ENCODE data around the gene PIP5K1C. TPM values are rescaled to one million over a fixed set of nuclear protein-coding genes. Genes with fewer than 3 reads are reported as not detected.

PIP5K1C gene
- total RNA-seq, 1 donor from 2014 or later: 75.7 TPM

DNA sequence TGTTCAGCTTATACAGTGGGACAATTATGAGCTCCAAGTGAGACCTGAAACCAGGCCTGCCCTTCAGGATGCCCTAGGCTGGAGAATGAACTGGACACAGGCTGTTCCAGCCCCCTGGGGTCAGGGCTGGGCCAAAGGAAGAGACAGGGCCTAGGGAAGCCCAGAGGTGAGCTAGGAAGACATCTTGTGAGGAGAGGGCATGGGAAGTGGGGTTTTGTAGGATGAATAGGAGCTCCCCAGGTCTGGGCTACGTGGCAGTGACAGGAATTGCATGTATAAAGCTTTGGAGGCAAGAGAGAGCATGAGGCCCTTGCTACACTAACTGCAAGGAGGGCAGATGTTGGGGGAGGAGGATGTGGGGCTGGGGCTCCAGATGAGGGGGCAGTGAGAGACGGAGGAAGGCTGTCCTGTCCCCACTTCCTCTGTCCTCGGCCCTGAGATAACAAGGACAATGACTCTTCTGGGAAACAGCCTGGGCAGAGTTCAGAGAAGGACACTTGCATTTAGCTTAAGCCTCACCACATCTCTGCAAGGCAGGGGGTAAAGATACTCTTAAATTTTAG is 92.1 kb downstream of the PIP5K1C start:
- Mint-ChIP-seq H3K9me3 (ENCODE audit: unreplicated experiment) (no peaks in the 10 kb centered on the region), H3K36me3 (ENCODE audit: unreplicated experiment) (no peaks in the 10 kb centered on the region), H3K4me1 (ENCODE audit: unreplicated experiment) (peaks cover 32% of the 10 kb centered on the region), H3K27ac (ENCODE audit: unreplicated experiment) (peak overlapping the region; percentile 37), H3K27me3 (ENCODE audit: unreplicated experiment) (no peaks in the 10 kb centered on the region), H3K4me3 (ENCODE audit: unreplicated experiment) (no peak overlapping the region)
- TF ChIP-seq, protein P1, sequence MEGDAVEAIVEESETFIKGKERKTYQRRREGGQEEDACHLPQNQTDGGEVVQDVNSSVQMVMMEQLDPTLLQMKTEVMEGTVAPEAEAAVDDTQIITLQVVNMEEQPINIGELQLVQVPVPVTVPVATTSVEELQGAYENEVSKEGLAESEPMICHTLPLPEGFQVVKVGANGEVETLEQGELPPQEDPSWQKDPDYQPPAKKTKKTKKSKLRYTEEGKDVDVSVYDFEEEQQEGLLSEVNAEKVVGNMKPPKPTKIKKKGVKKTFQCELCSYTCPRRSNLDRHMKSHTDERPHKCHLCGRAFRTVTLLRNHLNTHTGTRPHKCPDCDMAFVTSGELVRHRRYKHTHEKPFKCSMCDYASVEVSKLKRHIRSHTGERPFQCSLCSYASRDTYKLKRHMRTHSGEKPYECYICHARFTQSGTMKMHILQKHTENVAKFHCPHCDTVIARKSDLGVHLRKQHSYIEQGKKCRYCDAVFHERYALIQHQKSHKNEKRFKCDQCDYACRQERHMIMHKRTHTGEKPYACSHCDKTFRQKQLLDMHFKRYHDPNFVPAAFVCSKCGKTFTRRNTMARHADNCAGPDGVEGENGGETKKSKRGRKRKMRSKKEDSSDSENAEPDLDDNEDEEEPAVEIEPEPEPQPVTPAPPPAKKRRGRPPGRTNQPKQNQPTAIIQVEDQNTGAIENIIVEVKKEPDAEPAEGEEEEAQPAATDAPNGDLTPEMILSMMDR (IDR thresholded peaks at IDR 0.05): no peak
- DNase-seq (ENCODE audit: extremely low spot score, unreplicated experiment): no peak

DNA sequence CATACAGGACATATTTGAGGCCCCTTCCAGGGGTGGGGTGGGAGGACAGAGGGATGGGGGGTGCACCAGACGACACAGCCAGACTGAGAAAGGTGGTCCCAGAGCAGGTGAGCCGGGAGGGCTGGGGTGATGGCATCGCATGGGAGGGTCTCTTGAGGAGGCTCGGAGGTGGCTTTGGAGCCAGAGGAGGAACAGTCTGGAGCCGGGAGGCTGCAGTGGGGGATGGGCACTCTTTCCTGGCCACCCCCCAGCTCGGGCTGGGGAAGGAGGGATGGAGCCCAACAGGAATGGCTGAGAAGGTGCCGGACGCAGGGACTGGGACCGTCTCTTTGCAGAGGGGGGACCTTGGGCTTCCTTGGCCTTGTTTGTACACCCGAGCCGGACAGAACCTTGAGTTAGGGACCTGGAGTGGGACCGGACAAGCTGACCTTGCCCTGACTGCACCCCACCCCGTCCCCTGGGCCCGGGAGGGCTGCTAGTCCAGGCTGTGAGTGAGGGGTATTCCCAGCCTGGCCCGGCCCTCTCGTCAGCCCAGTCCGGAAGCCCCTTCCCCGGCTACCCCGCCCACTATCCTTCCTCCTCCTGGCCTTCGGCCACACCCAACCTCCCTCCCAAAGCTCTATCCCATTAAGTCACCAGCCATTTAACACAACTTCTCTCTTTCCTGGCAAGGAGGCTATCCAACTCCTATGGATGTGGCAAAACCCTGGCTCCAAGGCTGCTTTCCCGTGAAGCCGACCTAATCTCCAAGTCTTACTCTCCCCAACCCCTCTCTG is 92.8 kb downstream of the PIP5K1C start:
- H3K4me3 Mint-ChIP-seq (ENCODE audit: unreplicated experiment): no peak overlapping the region
- H3K4me1 Mint-ChIP-seq (ENCODE audit: unreplicated experiment): peaks cover 33% of the 10 kb centered on the region
- H3K9me3 Mint-ChIP-seq (ENCODE audit: unreplicated experiment): no peaks in the 10 kb centered on the region
- H3K36me3 Mint-ChIP-seq (ENCODE audit: unreplicated experiment): no peaks in the 10 kb centered on the region
- no peaks in the 10 kb centered on the region for H3K27me3 Mint-ChIP-seq (ENCODE audit: unreplicated experiment)
- H3K27ac Mint-ChIP-seq (ENCODE audit: unreplicated experiment): peak overlapping the region; percentile 37
- TF ChIP-seq, protein P1 (IDR thresholded peaks at IDR 0.05): no peak
- DNase-seq (ENCODE audit: extremely low spot score, unreplicated experiment): no peak

DNA sequence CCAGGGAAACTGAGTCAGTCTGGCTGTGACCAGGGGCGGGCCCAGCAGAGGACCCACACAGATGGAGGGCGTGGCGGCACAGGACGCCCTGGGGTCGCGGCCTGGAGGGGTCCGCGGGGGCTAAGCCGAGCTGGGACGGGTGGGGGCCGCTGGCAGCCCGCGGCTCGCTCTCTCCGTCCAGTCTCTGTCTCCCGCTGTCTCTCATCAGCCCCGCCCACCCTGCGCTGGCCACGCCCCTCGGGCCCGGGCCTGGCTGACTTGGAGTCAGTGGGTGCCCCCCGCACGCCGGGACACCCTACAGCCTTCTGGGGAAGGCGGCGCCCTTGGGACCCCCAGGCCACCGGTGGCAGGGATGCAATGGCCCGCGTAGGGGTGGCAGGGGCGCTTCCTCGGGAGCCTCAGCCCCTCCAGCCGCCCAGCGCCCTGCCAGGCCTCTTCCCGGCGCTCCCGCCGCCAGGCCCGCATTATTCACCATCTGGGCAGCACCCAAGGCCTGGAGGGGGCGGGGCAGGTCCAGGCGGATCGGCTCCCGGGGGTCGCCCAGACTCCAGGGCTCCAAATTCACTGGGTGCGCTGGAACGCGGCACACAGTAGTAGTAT is 93.5 kb downstream of the PIP5K1C start, which contains the start of gene TBXA2R:
Gene TBXA2R, minus strand, starts transcription at position 186 of the 600 bp plus-strand sequence. CDS start 6,241 bp downstream, outside the sequence.
- Mint-ChIP-seq H3K9me3 (ENCODE audit: unreplicated experiment) (no peaks in the 10 kb centered on the region), H3K4me1 (ENCODE audit: unreplicated experiment) (peaks cover 33% of the 10 kb centered on the region), H3K27ac (ENCODE audit: unreplicated experiment) (no peak within 1 kb of the TSS), H3K36me3 (ENCODE audit: unreplicated experiment) (no peaks in the 10 kb centered on the region), H3K4me3 (ENCODE audit: unreplicated experiment) (no peak within 1 kb of the TSS), H3K27me3 (ENCODE audit: unreplicated experiment) (no peaks in the 10 kb centered on the region)
- TF ChIP-seq, protein P1 (IDR thresholded peaks at IDR 0.05): no peak
- no peak for DNase-seq (ENCODE audit: extremely low spot score, unreplicated experiment)

DNA sequence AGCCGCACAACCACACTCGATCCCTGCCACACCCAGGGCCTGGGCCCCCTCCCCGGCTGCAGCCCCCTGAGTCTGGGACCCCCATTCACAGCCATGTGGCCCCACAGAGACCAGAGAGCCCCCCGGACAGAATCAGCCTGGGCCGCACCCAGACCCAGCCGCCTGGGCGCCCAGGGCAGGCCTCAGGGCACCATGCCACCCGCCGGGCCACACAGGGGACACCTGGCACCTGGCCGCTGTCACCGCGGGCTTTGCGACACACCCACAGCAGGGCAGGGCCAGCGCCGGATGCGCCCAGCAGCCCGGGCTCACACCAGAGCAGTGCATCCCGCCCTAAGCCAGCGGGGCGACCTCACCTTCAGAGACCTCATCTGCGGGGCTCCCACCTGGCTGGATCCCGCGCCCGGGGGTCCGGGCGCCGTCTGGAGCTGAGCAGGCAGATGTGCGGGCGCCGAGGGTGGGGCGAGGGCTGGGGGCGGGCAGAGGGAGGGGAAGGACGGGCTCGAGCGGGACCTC is 94.0 kb downstream of the PIP5K1C start:
- Mint-ChIP-seq H3K27ac (ENCODE audit: unreplicated experiment) (no peak overlapping the region), H3K27me3 (ENCODE audit: unreplicated experiment) (no peaks in the 10 kb centered on the region), H3K4me3 (ENCODE audit: unreplicated experiment) (no peak overlapping the region), H3K9me3 (ENCODE audit: unreplicated experiment) (no peaks in the 10 kb centered on the region), H3K4me1 (ENCODE audit: unreplicated experiment) (peaks cover 33% of the 10 kb centered on the region), H3K36me3 (ENCODE audit: unreplicated experiment) (no peaks in the 10 kb centered on the region)
- DNase-seq (ENCODE audit: extremely low spot score, unreplicated experiment): no peak
- TF ChIP-seq, protein P1 (IDR thresholded peaks at IDR 0.05): no peak

DNA sequence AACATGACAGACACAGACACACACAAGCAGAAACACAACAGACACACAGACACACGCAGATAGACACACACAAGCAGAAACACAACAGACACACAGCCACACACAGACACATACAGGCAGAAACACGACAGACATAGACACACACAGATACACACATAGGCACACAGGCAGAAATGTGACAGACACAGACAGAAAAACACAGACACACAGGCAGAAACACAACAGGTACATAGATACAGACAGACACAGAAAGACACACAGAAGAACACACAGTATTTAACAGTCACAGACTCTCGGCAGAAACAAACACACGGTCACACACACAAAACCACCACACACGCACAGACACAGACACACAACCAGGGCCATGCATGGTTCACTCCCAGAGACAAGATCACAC is 94.5 kb downstream of the PIP5K1C start:
- TF ChIP-seq, protein P1 (IDR thresholded peaks at IDR 0.05): no peak

More for the DNA sequence above, 94.5 kb downstream of the PIP5K1C start:
- H3K4me3 Mint-ChIP-seq (ENCODE audit: unreplicated experiment): no peak overlapping the region
- H3K27me3 Mint-ChIP-seq (ENCODE audit: unreplicated experiment): no peaks in the 10 kb centered on the region
- no peaks in the 10 kb centered on the region for H3K9me3 Mint-ChIP-seq (ENCODE audit: unreplicated experiment)
- H3K36me3 Mint-ChIP-seq (ENCODE audit: unreplicated experiment): no peaks in the 10 kb centered on the region
- DNase-seq (ENCODE audit: extremely low spot score, unreplicated experiment): no peak
- no peak overlapping the region for H3K27ac Mint-ChIP-seq (ENCODE audit: unreplicated experiment)
- peaks cover 33% of the 10 kb centered on the region for H3K4me1 Mint-ChIP-seq (ENCODE audit: unreplicated experiment)
